ENCODE data around the gene AQP7.

- no peak for TF ChIP-seq CTCF (IDR thresholded peaks at IDR 0.05 in 8 of 11, conservative IDR thresholded peaks at IDR 0.05 in 3 of 11)
- TF ChIP-seq POLR2AphosphoS5 (IDR thresholded peaks at IDR 0.05): no peak
Observed at GRCh38 chr9:33419708-33420303, 17.4 kb upstream of the AQP7 start.
